Heart left ventricle (tissue), 16 donors: ENCODE data around the gene ABCA6. TPM values are rescaled to one million over a fixed set of nuclear protein-coding genes. Genes with fewer than 3 reads are reported as not detected.
A peak's percentile ranks its signal among the peaks of the same experiment; 100 is the strongest.

Source experiments
- ATAC-seq, 4 donors: fragments of 200-7000 bp; cut with Tn5 transposase; one replicate each; pipeline ENCODE4 v1.9.1; 2020 to 2022; ENCODE audit warnings: moderate library complexity in 4 of 4, mild to moderate bottlenecking in 3 of 4, moderate number of reproducible peaks in 1 of 4
- DNase-seq, 5 donors: peaks; one replicate each; pipeline ENCODE4 v3.0.0-alpha.2; 2020
- H3K27ac ChIP-seq, 12 donors: fragments of 200-600 bp; sonication (generic) in 4 of 12; one replicate each; pipeline versions ENCODE4 v1.5.0 to v1.8.0; 2016 to 2022; ENCODE audit warnings: mild to moderate bottlenecking in 2 of 12
- H3K27me3 ChIP-seq, 9 donors: fragments of 200-600 bp; sonication (generic) in 2 of 9; one replicate each; pipeline versions ENCODE4 v1.5.1 to v1.8.0; 2016 to 2022; ENCODE audit warnings: mild to moderate bottlenecking in 3 of 9
- H3K36me3 ChIP-seq, 9 donors: fragments of 200-600 bp; sonication (generic) in 2 of 9; one replicate each; pipeline versions ENCODE4 v1.5.0 to v1.8.0; 2018 to 2022; ENCODE audit warnings: mild to moderate bottlenecking in 2 of 9
- H3K4me1 ChIP-seq, 12 donors: fragments of 200-600 bp; sonication (generic) in 4 of 12; one replicate each; pipeline versions ENCODE4 v1.5.0 to v1.8.0; 2016 to 2022; ENCODE audit warnings: mild to moderate bottlenecking in 3 of 12
- H3K4me3 ChIP-seq, 12 donors: fragments of 200-600 bp; sonication (generic) in 4 of 12; one replicate each; pipeline versions ENCODE4 v1.5.0 to v1.8.0; 2017 to 2022; ENCODE audit warnings: mild to moderate bottlenecking in 9 of 12, moderate library complexity in 4 of 12
- H3K9me3 ChIP-seq, 12 donors: fragments of 200-600 bp; sonication (generic) in 4 of 12; one replicate each; pipeline versions ENCODE4 v1.5.0 to v1.8.0; 2016 to 2022; ENCODE audit warnings: mild to moderate bottlenecking in 1 of 12
- POLR2A ChIP-seq, 2 donors: fragments of 450-650 bp; IDR thresholded peaks; one replicate each; pipeline ENCODE4 v1.6.1; 2017; ENCODE audit warnings: antibody characterized with exemption in 2 of 2, mild to moderate bottlenecking in 2 of 2, moderate library complexity in 2 of 2
- WGBS, 4 donors: extraction: QIAGEN DNeasy Blood & Tissue Kit in 2 of 4; methylation state at CpG; one replicate each; pipeline versions ENCODE4 v1.1.5 to v1.1.7; 2013 to 2018; 5-methylcytosine and 5-hydroxymethylcytosine counted together
- intact Hi-C, 10 donors: fragments of 100-400 bp; cut with DNase I; formaldehyde crosslinking; loops; one replicate each; pipeline versions ENCODE4 v1.11.1 to v1.14.2; 2022
- polyA plus RNA-seq, 2 donors: library from polyadenylated mRNA; stranded (reverse); fragments of 200-250 nt; gene quantifications; one replicate each; pipeline ENCODE4 v1.2.3, GENCODE V29; 2013
- total RNA-seq, 9 donors: library from RNA; depleted of rRNA in 2 of 9; stranded (reverse); fragments of >200 nt in 2 of 9; fragmentation: NEBNext Ultra II Directional in 3 of 9; extraction: Animal tissue kit (Norgen Biotek cat#: 25700) in 3 of 9; gene quantifications; one replicate each; pipeline versions ENCODE4 v1.1.0 to v1.2.4, GENCODE V29; 2016 to 2023
- TF ChIP-seq, protein P1 (sequence below), 12 donors: fragments of 200-600 bp; sonication (generic) in 4 of 12; IDR thresholded peaks; one replicate each; pipeline versions ENCODE4 v1.5.0 to v1.8.0; 2018 to 2022; ENCODE audit warnings: antibody characterized with exemption in 12 of 12, mild to moderate bottlenecking in 5 of 12
- donor health status: ischemic (EF 13 %, LVEDD 7.1; RV severe dilation, severe dysfunction).
- donor health status: healthy with polysubstance abuse.
- donor health status: DM: no; HTN: yes; CAD: no.
- donor health status: DM: no; HTN: no; CAD: no.
- donor health status: ischemic (EF 25% LVEDD 6.9; RV normal size, moderate dysfunction).
- donor health status: ischemic (EF 25% LVEDD 5.7; RV mildly dilated, moderate dysfunction).
- donor health status: healthy.
- donor health status: DM: yes; HTN: yes; CAD: no.
- donor health status: ischemic (EF 35%, LVEDD 5.7; RV mildly dilated, moderate dysfunction).
- donor health status: nonischemic (EF 11% LVEDD 7.7; RV severe dilation, severe dysfunction).
- donor health status: DM: yes; HTN: yes; CAD: no.
- donor health status: PGD.
- donor health status: ischemic (EF 29% LVEDD 5.4; RV normal size, mild dysfunction).
- donor health status: nonischemic (EF 23%, LVEDD 6.1; RV moderate dilation, normal function).

Gene ABCA6
- total and polyA plus RNA-seq, 11 donors = 5.7 to 30.1 (median 18.0) TPM

DNA sequence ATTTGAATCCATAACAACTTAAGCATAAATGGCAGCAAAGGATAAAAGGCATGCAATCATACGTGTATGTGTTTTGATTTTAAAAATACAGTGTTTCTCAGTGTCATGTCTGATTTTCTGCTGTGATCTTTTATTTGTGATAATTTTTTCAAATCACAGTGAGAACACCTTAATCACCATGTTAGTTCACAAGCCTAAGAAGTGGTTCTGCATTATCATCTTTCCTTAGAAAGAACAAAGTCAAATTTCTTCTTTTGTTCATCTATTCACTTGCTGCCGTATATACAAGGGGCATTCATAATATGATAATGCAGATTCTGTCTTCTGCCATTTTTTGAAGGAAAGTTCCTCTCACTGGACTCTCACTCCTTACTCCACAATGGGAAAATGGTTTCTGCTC is 47.7 kb downstream of the ABCA6 start:
- no peak overlapping the region for H3K4me3 ChIP-seq
- peak overlapping the region in 1 of 12 donors; percentile 85 for H3K27ac ChIP-seq
- H3K36me3 ChIP-seq = peaks cover 0 to 65% (median 10%) of the 10 kb centered on the region in 9 donors
- DNase-seq (no peak), ATAC-seq (no peak)
- peaks cover 0 to 40% (median 0%) of the 10 kb centered on the region in 12 donors for H3K4me1 ChIP-seq
- TF ChIP-seq, protein P1, sequence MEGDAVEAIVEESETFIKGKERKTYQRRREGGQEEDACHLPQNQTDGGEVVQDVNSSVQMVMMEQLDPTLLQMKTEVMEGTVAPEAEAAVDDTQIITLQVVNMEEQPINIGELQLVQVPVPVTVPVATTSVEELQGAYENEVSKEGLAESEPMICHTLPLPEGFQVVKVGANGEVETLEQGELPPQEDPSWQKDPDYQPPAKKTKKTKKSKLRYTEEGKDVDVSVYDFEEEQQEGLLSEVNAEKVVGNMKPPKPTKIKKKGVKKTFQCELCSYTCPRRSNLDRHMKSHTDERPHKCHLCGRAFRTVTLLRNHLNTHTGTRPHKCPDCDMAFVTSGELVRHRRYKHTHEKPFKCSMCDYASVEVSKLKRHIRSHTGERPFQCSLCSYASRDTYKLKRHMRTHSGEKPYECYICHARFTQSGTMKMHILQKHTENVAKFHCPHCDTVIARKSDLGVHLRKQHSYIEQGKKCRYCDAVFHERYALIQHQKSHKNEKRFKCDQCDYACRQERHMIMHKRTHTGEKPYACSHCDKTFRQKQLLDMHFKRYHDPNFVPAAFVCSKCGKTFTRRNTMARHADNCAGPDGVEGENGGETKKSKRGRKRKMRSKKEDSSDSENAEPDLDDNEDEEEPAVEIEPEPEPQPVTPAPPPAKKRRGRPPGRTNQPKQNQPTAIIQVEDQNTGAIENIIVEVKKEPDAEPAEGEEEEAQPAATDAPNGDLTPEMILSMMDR (IDR thresholded peaks at IDR 0.05) = no peak
- no peak for TF ChIP-seq POLR2A (IDR thresholded peaks at IDR 0.05)
- WGBS, 4 donors = 85 to 91% (median 87%) methylated on average over 2 of the region's 2 CpGs
- intact Hi-C loops = loop anchor here in 1 of 10 donors (10.0 kb wide), 1 partner anchor 49 kb away; no protein-coding TSS in a partner anchor
- no peaks in the 10 kb centered on the region for H3K27me3 ChIP-seq
- H3K9me3 ChIP-seq = no peaks in the 10 kb centered on the region

DNA sequence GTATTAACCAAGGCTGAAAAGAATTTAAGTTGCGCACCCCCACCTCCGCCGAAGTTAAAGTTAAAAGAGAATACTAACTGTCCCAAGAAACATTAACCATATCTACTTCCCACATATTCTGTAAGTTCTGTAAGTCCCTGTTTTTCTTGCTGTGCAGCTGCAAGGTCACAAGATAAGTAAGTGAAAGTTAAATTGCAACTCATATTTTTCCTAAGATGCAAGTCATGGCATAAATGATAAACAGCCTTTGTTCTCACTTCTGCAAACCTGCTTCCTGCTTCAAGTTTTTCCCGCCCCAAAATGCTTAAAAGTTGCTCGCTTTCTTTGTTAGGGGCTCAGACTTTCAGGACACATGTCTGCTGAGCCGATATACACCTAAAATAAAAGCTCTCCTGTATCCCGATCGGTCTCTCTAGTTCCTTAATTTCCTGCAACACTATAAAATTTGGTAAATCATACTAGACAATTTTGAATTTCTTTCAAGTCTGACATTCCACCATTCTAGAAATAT is 48.4 kb downstream of the ABCA6 start:
- Histone ChIP-seq H3K27ac (peak overlapping the region in 5 of 12 donors; percentile 12 to 85 (median 38)), H3K4me3 (no peak overlapping the region), H3K4me1 (peaks cover 0 to 36% (median 0%) of the 10 kb centered on the region in 12 donors), H3K27me3 (no peaks in the 10 kb centered on the region), H3K9me3 (no peaks in the 10 kb centered on the region), H3K36me3 (peaks cover 0 to 66% (median 10%) of the 10 kb centered on the region in 9 donors)
- ATAC-seq (peak in 1 of 4 donors; percentile 52), DNase-seq (no peak)
- TF ChIP-seq POLR2A (IDR thresholded peaks at IDR 0.05) = no peak
- TF ChIP-seq, protein P1 (IDR thresholded peaks at IDR 0.05) = no peak
- intact Hi-C loops = loop anchor here in 1 of 10 donors (10.0 kb wide), 1 partner anchor 49 kb away; no protein-coding TSS in a partner anchor
- 45 to 56% (median 52%) methylated on average over 8 of the region's 8 CpGs for WGBS, 4 donors

DNA sequence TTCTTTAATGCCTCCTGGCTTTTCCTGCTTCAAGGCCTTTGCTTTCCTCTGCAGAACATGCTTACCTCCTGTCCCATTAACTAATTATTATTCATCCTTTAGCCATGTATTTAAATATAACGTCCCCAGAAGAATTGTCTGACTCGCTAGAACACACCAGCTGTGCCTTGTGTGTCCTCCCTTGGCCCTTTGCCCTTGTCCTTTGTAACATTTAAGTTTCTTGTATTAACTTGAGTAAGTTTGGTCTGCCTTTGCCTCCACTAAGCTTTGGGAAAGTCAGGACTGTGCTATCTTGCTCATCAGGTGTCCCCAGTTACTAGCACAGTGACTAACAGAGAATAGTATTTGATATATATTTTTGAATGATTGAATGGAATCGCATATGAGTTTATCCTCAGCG is 51.3 kb downstream of the ABCA6 start:
- H3K27me3 ChIP-seq = no peaks in the 10 kb centered on the region
- H3K36me3 ChIP-seq = peaks cover 0 to 55% (median 6%) of the 10 kb centered on the region in 9 donors
- TF ChIP-seq POLR2A (IDR thresholded peaks at IDR 0.05) = no peak
- TF ChIP-seq, protein P1 (IDR thresholded peaks at IDR 0.05) = no peak
- intact Hi-C loops = loop anchor here in 1 of 10 donors (10.0 kb wide), 1 partner anchor 46 kb away; no protein-coding TSS in a partner anchor
- H3K9me3 ChIP-seq = no peaks in the 10 kb centered on the region
- H3K4me3 ChIP-seq = no peak overlapping the region
- 76 to 83% (median 76%) methylated on average over 4 of the region's 4 CpGs for WGBS, 4 donors
- H3K4me1 ChIP-seq = peaks cover 0 to 19% (median 0%) of the 10 kb centered on the region in 12 donors
- ATAC-seq (no peak), DNase-seq (no peak)
- H3K27ac ChIP-seq = no peak overlapping the region

DNA sequence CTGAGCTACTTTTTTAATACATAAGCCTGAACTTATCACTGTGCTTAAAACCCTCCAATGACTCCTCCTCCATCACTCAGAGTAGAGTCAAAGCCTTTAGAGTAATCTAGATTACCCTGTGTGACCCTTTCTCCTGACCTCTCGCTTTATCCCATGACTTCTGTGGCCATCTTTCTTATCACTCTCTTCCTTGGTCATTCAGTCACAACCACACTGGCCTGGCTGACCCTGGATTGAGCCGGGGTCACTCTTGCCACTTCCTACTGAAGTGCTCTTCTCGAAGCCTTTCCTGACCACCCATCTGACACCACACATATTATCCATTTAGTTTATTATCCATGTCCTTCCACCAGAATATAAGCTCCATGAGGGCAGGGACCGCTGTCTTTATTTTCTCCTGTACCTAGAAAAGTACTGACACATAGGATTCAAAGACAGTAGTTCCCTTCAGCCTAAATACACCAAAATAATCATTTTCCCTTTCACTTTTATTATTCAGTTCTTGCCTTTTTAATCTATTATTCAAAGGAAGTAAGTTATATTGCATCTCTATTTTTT is 53.0 kb downstream of the ABCA6 start:
- H3K4me1 ChIP-seq = peaks cover 0 to 16% (median 0%) of the 10 kb centered on the region in 12 donors
- DNase-seq (no peak), ATAC-seq (no peak)
- no peak overlapping the region for H3K4me3 ChIP-seq
- no peaks in the 10 kb centered on the region for H3K27me3 ChIP-seq
- no peak overlapping the region for H3K27ac ChIP-seq
- 77 to 85% (median 77%) methylated on average over 4 of the region's 4 CpGs for WGBS, 4 donors
- no peak for TF ChIP-seq POLR2A (IDR thresholded peaks at IDR 0.05)
- TF ChIP-seq, protein P1 (IDR thresholded peaks at IDR 0.05) = no peak
- H3K36me3 ChIP-seq = peaks cover 0 to 55% (median 6%) of the 10 kb centered on the region in 9 donors
- intact Hi-C loops = loop anchor here in 1 of 10 donors (10.0 kb wide), 1 partner anchor 46 kb away; no protein-coding TSS in a partner anchor
- H3K9me3 ChIP-seq = no peaks in the 10 kb centered on the region
